GM18499 (cell line): ENCODE measurements around the gene DKKL1.
"Not testable (repeated sequence)": the region's sequence is repeated elsewhere in the genome, so short reads cannot be mapped to it uniquely, and the experiment has no call there.

Experiments
- ATAC-seq: cut with Tn5 transposase; IDR thresholded peaks from one replicate; pipeline ENCODE4 v1.9.1; 2021; ENCODE audit warnings: moderate number of reproducible peaks; ENCODE audit not compliant: insufficient read depth, unreplicated experiment

DKKL1 gene

GRCh38 chr19:49359851-49360820 is 3.5 kb upstream of the DKKL1 start:
- no peak for ATAC-seq

GRCh38 chr19:49361438-49362047 is 2.1 kb upstream of the DKKL1 start:
- ATAC-seq = no peak

- ATAC-seq = no peak
Measured at GRCh38 chr19:49362048-49362928, 1.4 kb upstream of the DKKL1 start, which contains the start of gene TEAD2. Gene TEAD2, minus strand, starts transcription at chr19:49362416. Its CDS starts 2,341 bp downstream, at chr19:49360075.

- ATAC-seq = no peak
Measured at GRCh38 chr19:49362929-49363267, 779 bp upstream of the DKKL1 start.

- no peak for ATAC-seq
Measured at GRCh38 chr19:49364083-49364737, 533 bp downstream of the DKKL1 start.

GRCh38 chr19:49366110-49366509 is 2.4 kb downstream of the DKKL1 start:
- no peak for ATAC-seq

GRCh38 chr19:49368711-49369358 is 5.2 kb downstream of the DKKL1 start:
- ATAC-seq = no peak

- no peak for ATAC-seq
Measured at GRCh38 chr19:49371184-49371583, 7.5 kb downstream of the DKKL1 start.

GRCh38 chr19:49373174-49373573 is 9.5 kb downstream of the DKKL1 start:
- ATAC-seq = not testable (repeated sequence)

- ATAC-seq = no peak
Measured at GRCh38 chr19:49374665-49375434, 11.2 kb downstream of the DKKL1 start.

GRCh38 chr19:49378512-49378911 is 14.8 kb downstream of the DKKL1 start:
- ATAC-seq = no peak

- ATAC-seq = no peak
Measured at GRCh38 chr19:49380391-49380790, 16.7 kb downstream of the DKKL1 start.

- ATAC-seq = no peak
Measured at GRCh38 chr19:49382639-49383038, 19.0 kb downstream of the DKKL1 start.

- ATAC-seq = no peak
Measured at GRCh38 chr19:49383599-49383998, 19.9 kb downstream of the DKKL1 start.

GRCh38 chr19:49387936-49388372 is 24.3 kb downstream of the DKKL1 start, which contains the start of gene KASH5:
Gene KASH5, plus strand, starts transcription at chr19:49388249. Its CDS starts 2,635 bp downstream, at chr19:49390884.
- ATAC-seq = no peak

- ATAC-seq = no peak
Measured at GRCh38 chr19:49389406-49389805, 25.7 kb downstream of the DKKL1 start.

GRCh38 chr19:49390131-49390928 is 26.7 kb downstream of the DKKL1 start:
- no peak for ATAC-seq

GRCh38 chr19:49390929-49391359 is 27.3 kb downstream of the DKKL1 start:
- ATAC-seq = no peak
